ENCODE data around the gene PRCC. TPM values are rescaled to one million over a fixed set of nuclear protein-coding genes. Genes with fewer than 3 reads are reported as not detected.
A peak's percentile ranks its signal among the peaks of the same experiment; 100 is the strongest.
"Not testable (repeated sequence)": the region's sequence is repeated elsewhere in the genome, so short reads cannot be mapped to it uniquely, and the experiment has no call there.

Gene PRCC
- total RNA-seq, 1 experiment from 2014 or later, result 36.9 TPM

- Histone ChIP-seq H3K4me3 (no peak overlapping the region), H3K27me3 (replicated peaks) (no peaks in the 10 kb centered on the region), H3K36me3 (no peaks in the 10 kb centered on the region), H3K9me3 (replicated peaks) (no peaks in the 10 kb centered on the region), H3K27ac (no peak overlapping the region), H3K4me1 (replicated peaks) (peaks cover 2% of the 10 kb centered on the region)
- DNase-seq (ENCODE audit: low read depth in 1 of 2, low spot score in 2 of 2), result no peak
Measured at GRCh38 chr1:156760796-156761104, 6.6 kb upstream of the PRCC start.

- H3K27me3 ChIP-seq (replicated peaks); H3K27ac ChIP-seq: not testable (repeated sequence)
- H3K4me1 ChIP-seq (replicated peaks), result peaks cover 20% of the 10 kb centered on the region
Measured at GRCh38 chr1:156765136-156765535, 2.2 kb upstream of the PRCC start.

GRCh38 chr1:156765666-156766065, 1.7 kb upstream of the PRCC start:
- H3K27ac ChIP-seq, result no peak overlapping the region
- peaks cover 16% of the 10 kb centered on the region for H3K36me3 ChIP-seq
- DNase-seq (ENCODE audit: low read depth in 1 of 2, low spot score in 2 of 2), result no peak
- H3K4me3 ChIP-seq, result no peak overlapping the region; the same call in 1 of the 2 replicates
- no peaks in the 10 kb centered on the region for H3K9me3 ChIP-seq (replicated peaks)
- H3K27me3 ChIP-seq (replicated peaks), result no peaks in the 10 kb centered on the region
- peaks cover 20% of the 10 kb centered on the region for H3K4me1 ChIP-seq (replicated peaks)

More at GRCh38 chr1:156765136-156765535, 2.2 kb upstream of the PRCC start:
- DNase-seq (ENCODE audit: low read depth in 1 of 2, low spot score in 2 of 2); H3K4me3 ChIP-seq; H3K9me3 ChIP-seq (replicated peaks): not testable (repeated sequence)
- peaks cover 11% of the 10 kb centered on the region for H3K36me3 ChIP-seq

GRCh38 chr1:156766298-156767100, 836 bp upstream of the PRCC start:
- H3K27me3 ChIP-seq (replicated peaks), result no peaks in the 10 kb centered on the region
- peak in 1 of 2 experiments; percentile 34 for DNase-seq (ENCODE audit: low read depth in 1 of 2, low spot score in 2 of 2)
- H3K4me3 ChIP-seq, result peak overlapping the region; percentile 62
- peaks cover 20% of the 10 kb centered on the region for H3K4me1 ChIP-seq (replicated peaks)
- H3K36me3 ChIP-seq, result peaks cover 24% of the 10 kb centered on the region
- H3K9me3 ChIP-seq (replicated peaks), result no peaks in the 10 kb centered on the region
- H3K27ac ChIP-seq, result peak overlapping the region; percentile 31

GRCh38 chr1:156767879-156768604, 707 bp downstream of the PRCC start:
- no peaks in the 10 kb centered on the region for H3K27me3 ChIP-seq (replicated peaks)
- H3K4me3 ChIP-seq, result peak overlapping the region; percentile 62
- H3K9me3 ChIP-seq (replicated peaks), result no peaks in the 10 kb centered on the region
- peaks cover 35% of the 10 kb centered on the region for H3K36me3 ChIP-seq
- H3K4me1 ChIP-seq (replicated peaks), result peaks cover 20% of the 10 kb centered on the region
- peak overlapping the region; percentile 49 for H3K27ac ChIP-seq
- DNase-seq (ENCODE audit: low read depth in 1 of 2, low spot score in 2 of 2), result peak; percentile 33 to 50

GRCh38 chr1:156768610-156769295, 1.4 kb downstream of the PRCC start:
- no peak for DNase-seq (ENCODE audit: low read depth in 1 of 2, low spot score in 2 of 2)
- Histone ChIP-seq H3K4me1 (replicated peaks) (peaks cover 20% of the 10 kb centered on the region), H3K4me3 (peak overlapping the region; percentile 62), H3K27ac (no peak overlapping the region), H3K9me3 (replicated peaks) (no peaks in the 10 kb centered on the region), H3K36me3 (peaks cover 42% of the 10 kb centered on the region), H3K27me3 (replicated peaks) (no peaks in the 10 kb centered on the region)

GRCh38 chr1:156772222-156772621, 4.9 kb downstream of the PRCC start:
- Histone ChIP-seq H3K27ac (no peak overlapping the region), H3K9me3 (replicated peaks) (no peaks in the 10 kb centered on the region), H3K36me3 (peaks cover 46% of the 10 kb centered on the region), H3K4me3 (no peak overlapping the region), H3K4me1 (replicated peaks) (peaks cover 10% of the 10 kb centered on the region), H3K27me3 (replicated peaks) (no peaks in the 10 kb centered on the region)
- no peak for DNase-seq (ENCODE audit: low read depth in 1 of 2, low spot score in 2 of 2)

- H3K4me3 ChIP-seq, result no peak overlapping the region
- no peaks in the 10 kb centered on the region for H3K27me3 ChIP-seq (replicated peaks)
- H3K27ac ChIP-seq, result no peak overlapping the region
- no peaks in the 10 kb centered on the region for H3K9me3 ChIP-seq (replicated peaks)
- H3K4me1 ChIP-seq (replicated peaks), result peaks cover 10% of the 10 kb centered on the region
- DNase-seq (ENCODE audit: low read depth in 1 of 2, low spot score in 2 of 2), result no peak
- peaks cover 46% of the 10 kb centered on the region for H3K36me3 ChIP-seq
Measured at GRCh38 chr1:156772728-156773497, 5.6 kb downstream of the PRCC start.

GRCh38 chr1:156773607-156774006, 6.3 kb downstream of the PRCC start:
- Histone ChIP-seq H3K4me3 (no peak overlapping the region), H3K27ac (no peak overlapping the region), H3K4me1 (replicated peaks) (peaks cover 7% of the 10 kb centered on the region), H3K9me3 (replicated peaks) (no peaks in the 10 kb centered on the region), H3K36me3 (peaks cover 43% of the 10 kb centered on the region), H3K27me3 (replicated peaks) (no peaks in the 10 kb centered on the region)
- DNase-seq (ENCODE audit: low read depth in 1 of 2, low spot score in 2 of 2), result no peak

GRCh38 chr1:156775799-156776198, 8.5 kb downstream of the PRCC start:
- no peak overlapping the region for H3K4me3 ChIP-seq
- no peak for DNase-seq (ENCODE audit: low read depth in 1 of 2, low spot score in 2 of 2)
- no peaks in the 10 kb centered on the region for H3K9me3 ChIP-seq (replicated peaks)
- no peaks in the 10 kb centered on the region for H3K27me3 ChIP-seq (replicated peaks)
- no peak overlapping the region for H3K27ac ChIP-seq
- H3K36me3 ChIP-seq, result peaks cover 28% of the 10 kb centered on the region
- H3K4me1 ChIP-seq (replicated peaks), result no peaks in the 10 kb centered on the region

- no peak for DNase-seq (ENCODE audit: low read depth in 1 of 2, low spot score in 2 of 2)
- peaks cover 33% of the 10 kb centered on the region for H3K36me3 ChIP-seq
- H3K9me3 ChIP-seq (replicated peaks), result no peaks in the 10 kb centered on the region
- H3K4me3 ChIP-seq, result no peak overlapping the region
- H3K27ac ChIP-seq, result no peak overlapping the region
- no peaks in the 10 kb centered on the region for H3K4me1 ChIP-seq (replicated peaks)
- no peaks in the 10 kb centered on the region for H3K27me3 ChIP-seq (replicated peaks)
Measured at GRCh38 chr1:156776942-156777341, 9.6 kb downstream of the PRCC start.

- no peak overlapping the region for H3K4me3 ChIP-seq
- DNase-seq (ENCODE audit: low read depth in 1 of 2, low spot score in 2 of 2), result no peak
- peaks cover 33% of the 10 kb centered on the region for H3K36me3 ChIP-seq
- no peaks in the 10 kb centered on the region for H3K27me3 ChIP-seq (replicated peaks)
- H3K27ac ChIP-seq, result no peak overlapping the region
- no peaks in the 10 kb centered on the region for H3K9me3 ChIP-seq (replicated peaks)
- H3K4me1 ChIP-seq (replicated peaks), result no peaks in the 10 kb centered on the region
Measured at GRCh38 chr1:156777573-156777972, 10.2 kb downstream of the PRCC start.

GRCh38 chr1:156781585-156782186, 14.4 kb downstream of the PRCC start:
- H3K9me3 ChIP-seq (replicated peaks), result no peaks in the 10 kb centered on the region
- H3K27ac ChIP-seq, result no peak overlapping the region
- no peak for DNase-seq (ENCODE audit: low read depth in 1 of 2, low spot score in 2 of 2)
- no peak overlapping the region for H3K4me3 ChIP-seq
- no peaks in the 10 kb centered on the region for H3K27me3 ChIP-seq (replicated peaks)
- H3K36me3 ChIP-seq, result peaks cover 55% of the 10 kb centered on the region
- no peaks in the 10 kb centered on the region for H3K4me1 ChIP-seq (replicated peaks)

All from SJSA1 (cell line).